Stimulated activated naive CD4-positive, alpha-beta T cell treated with Interleukin-2 at 50 U/mL for 16 hours (primary cell): ENCODE measurements around the gene METTL26.
A peak's percentile ranks its signal among the peaks of the same experiment; 100 is the strongest.

Experiments used
- DNase-seq: peaks from one replicate; lab custom pipeline; 2025; lab: John Stamatoyannopoulos, UW

The METTL26 gene

GRCh38 chr16:595094-595528 is 41.0 kb downstream of the METTL26 start:
- no peak for DNase-seq

GRCh38 chr16:593807-594206 is 42.3 kb downstream of the METTL26 start:
- DNase-seq, result no peak

GRCh38 chr16:593406-593805 is 42.7 kb downstream of the METTL26 start:
- no peak for DNase-seq

- DNase-seq, result no peak
Measured at GRCh38 chr16:592518-593306, 43.4 kb downstream of the METTL26 start.

GRCh38 chr16:591892-592517 is 44.1 kb downstream of the METTL26 start:
- DNase-seq, result no peak

GRCh38 chr16:591231-591630 is 44.9 kb downstream of the METTL26 start:
- no peak for DNase-seq

GRCh38 chr16:590815-591200 is 45.3 kb downstream of the METTL26 start:
- DNase-seq, result no peak

GRCh38 chr16:590188-590814 is 45.8 kb downstream of the METTL26 start:
- DNase-seq, result peak; percentile 12

- DNase-seq, result peak; percentile 99
Measured at GRCh38 chr16:589658-590187, 46.4 kb downstream of the METTL26 start, which contains the start of gene RAB40C. RAB40C (plus strand) TSS chr16:590066; CDS start chr16:590292, 226 bp downstream.

- peak; percentile 96 for DNase-seq
Measured at GRCh38 chr16:588889-589657, 47.0 kb downstream of the METTL26 start.

- DNase-seq, result no peak
Measured at GRCh38 chr16:588639-588888, 47.5 kb downstream of the METTL26 start.

GRCh38 chr16:586645-587590 is 49.2 kb downstream of the METTL26 start:
- DNase-seq, result no peak

GRCh38 chr16:586047-586644 is 50.0 kb downstream of the METTL26 start:
- no peak for DNase-seq

- DNase-seq, result no peak
Measured at GRCh38 chr16:585351-585750, 50.8 kb downstream of the METTL26 start.
